ENCODE data around the gene GABBR2.

Gene GABBR2

GRCh38 chr9:98736226-98736625 is 27.5 kb upstream of the GABBR2 start:
- no peak for TF ChIP-seq JUND (IDR thresholded peaks at IDR 0.05; ENCODE audit: low read depth)
- no peak for DNase-seq (ENCODE audit: low read depth in 1 of 2, low spot score in 1 of 2)
- in situ Hi-C loops (cut with HindIII; ENCODE audit: low pct_unique_long_range_greater_than_20kb, low sequenced_read_pairs) = no loop called here

- in situ Hi-C loops (cut with HindIII; ENCODE audit: low pct_unique_long_range_greater_than_20kb, low sequenced_read_pairs) = no loop called here
- TF ChIP-seq JUND (IDR thresholded peaks at IDR 0.05; ENCODE audit: low read depth) = no peak
- DNase-seq (ENCODE audit: low read depth in 1 of 2, low spot score in 1 of 2) = no peak
These were observed 24.1 kb upstream of the GABBR2 start for GRCh38 chr9:98732801-98733200.

GRCh38 chr9:98732091-98732490 is 23.4 kb upstream of the GABBR2 start:
- in situ Hi-C loops (cut with HindIII; ENCODE audit: low pct_unique_long_range_greater_than_20kb, low sequenced_read_pairs) = no loop called here
- DNase-seq (ENCODE audit: low read depth in 1 of 2, low spot score in 1 of 2) = no peak

GRCh38 chr9:98730871-98731270 is 22.1 kb upstream of the GABBR2 start:
- in situ Hi-C loops (cut with HindIII; ENCODE audit: low pct_unique_long_range_greater_than_20kb, low sequenced_read_pairs) = no loop called here
- no peak for TF ChIP-seq JUND (IDR thresholded peaks at IDR 0.05; ENCODE audit: low read depth)
- DNase-seq (ENCODE audit: low read depth in 1 of 2, low spot score in 1 of 2) = no peak

More at GRCh38 chr9:98732091-98732490, 23.4 kb upstream of the GABBR2 start:
- no peak for TF ChIP-seq JUND (IDR thresholded peaks at IDR 0.05; ENCODE audit: low read depth)

GRCh38 chr9:98728500-98728899 is 19.8 kb upstream of the GABBR2 start:
- TF ChIP-seq JUND (IDR thresholded peaks at IDR 0.05; ENCODE audit: low read depth) = no peak
- DNase-seq (ENCODE audit: low read depth in 1 of 2, low spot score in 1 of 2) = no peak
- in situ Hi-C loops (cut with HindIII; ENCODE audit: low pct_unique_long_range_greater_than_20kb, low sequenced_read_pairs) = no loop called here

GRCh38 chr9:98727428-98727827 is 18.7 kb upstream of the GABBR2 start:
- DNase-seq (ENCODE audit: low read depth in 1 of 2, low spot score in 1 of 2) = no peak
- TF ChIP-seq JUND (IDR thresholded peaks at IDR 0.05; ENCODE audit: low read depth) = no peak
- in situ Hi-C loops (cut with HindIII; ENCODE audit: low pct_unique_long_range_greater_than_20kb, low sequenced_read_pairs) = no loop called here

GRCh38 chr9:98726735-98727134 is 18.0 kb upstream of the GABBR2 start:
- in situ Hi-C loops (cut with HindIII; ENCODE audit: low pct_unique_long_range_greater_than_20kb, low sequenced_read_pairs) = no loop called here
- DNase-seq (ENCODE audit: low read depth in 1 of 2, low spot score in 1 of 2) = no peak
- TF ChIP-seq JUND (IDR thresholded peaks at IDR 0.05; ENCODE audit: low read depth) = no peak

GRCh38 chr9:98724810-98725530 is 16.2 kb upstream of the GABBR2 start:
- in situ Hi-C loops (cut with HindIII; ENCODE audit: low pct_unique_long_range_greater_than_20kb, low sequenced_read_pairs) = no loop called here
- DNase-seq (ENCODE audit: low read depth in 1 of 2, low spot score in 1 of 2) = no peak
- no peak for TF ChIP-seq JUND (IDR thresholded peaks at IDR 0.05; ENCODE audit: low read depth)

GRCh38 chr9:98721643-98722042 is 12.9 kb upstream of the GABBR2 start:
- no peak for DNase-seq (ENCODE audit: low read depth in 1 of 2, low spot score in 1 of 2)
- TF ChIP-seq JUND (IDR thresholded peaks at IDR 0.05; ENCODE audit: low read depth) = no peak
- in situ Hi-C loops (cut with HindIII; ENCODE audit: low pct_unique_long_range_greater_than_20kb, low sequenced_read_pairs) = no loop called here

GRCh38 chr9:98720402-98720801 is 11.7 kb upstream of the GABBR2 start:
- no peak for TF ChIP-seq JUND (IDR thresholded peaks at IDR 0.05; ENCODE audit: low read depth)
- no peak for DNase-seq (ENCODE audit: low read depth in 1 of 2, low spot score in 1 of 2)
- in situ Hi-C loops (cut with HindIII; ENCODE audit: low pct_unique_long_range_greater_than_20kb, low sequenced_read_pairs) = no loop called here

GRCh38 chr9:98719055-98719454 is 10.3 kb upstream of the GABBR2 start:
- no peak for TF ChIP-seq JUND (IDR thresholded peaks at IDR 0.05; ENCODE audit: low read depth)
- no peak for DNase-seq (ENCODE audit: low read depth in 1 of 2, low spot score in 1 of 2)
- in situ Hi-C loops (cut with HindIII; ENCODE audit: low pct_unique_long_range_greater_than_20kb, low sequenced_read_pairs) = no loop called here

- no peak for DNase-seq (ENCODE audit: low read depth in 1 of 2, low spot score in 1 of 2)
- in situ Hi-C loops (cut with HindIII; ENCODE audit: low pct_unique_long_range_greater_than_20kb, low sequenced_read_pairs) = no loop called here
- no peak for TF ChIP-seq JUND (IDR thresholded peaks at IDR 0.05; ENCODE audit: low read depth)
These were observed 6.1 kb upstream of the GABBR2 start for GRCh38 chr9:98714833-98715232.

- DNase-seq (ENCODE audit: low read depth in 1 of 2, low spot score in 1 of 2) = no peak
- no peak for TF ChIP-seq JUND (IDR thresholded peaks at IDR 0.05; ENCODE audit: low read depth)
- in situ Hi-C loops (cut with HindIII; ENCODE audit: low pct_unique_long_range_greater_than_20kb, low sequenced_read_pairs) = no loop called here
These were observed 4.3 kb upstream of the GABBR2 start for GRCh38 chr9:98712987-98713386.

Measured in T47D (cell line).